B cell (primary cell): ENCODE measurements around the gene C19orf12. TPM values are rescaled to one million over a fixed set of nuclear protein-coding genes. Genes with fewer than 3 reads are reported as not detected.

ENCODE experiments used
- ATAC-seq: fragments of 200-7000 bp; cut with Tn5 transposase; one replicate; pipeline ENCODE4 v1.10.0; 2021; ENCODE audit warnings: low read depth, mild to moderate bottlenecking, moderate number of reproducible peaks, moderate library complexity
- CTCF ChIA-PET: fragments of 350-600 bp; sonication (Branson Sonifier 250); formaldehyde crosslinking; loops from one replicate; lab custom pipeline; 2021; ENCODE audit warnings: antibody characterized with exemption, inconsistent platforms; lab: Charles Lee
- POLR2A ChIA-PET: fragments of 350-600 bp; sonication (Branson Sonifier 250); formaldehyde crosslinking; loops from one replicate; lab custom pipeline; 2021; ENCODE audit warnings: antibody characterized with exemption; lab: Charles Lee
- DNase-seq: peaks from one replicate; pipeline ENCODE4 v3.0.0; 2013
- H2AFZ ChIP-seq: 2 replicates; pipeline ENCODE4 v1.6.1; 2012; ENCODE audit warnings: mild to moderate bottlenecking, low read depth, low read length; ENCODE audit not compliant: insufficient read depth, poor library complexity, severe bottlenecking
- H3K27ac ChIP-seq, 2 donors: 1 replicate in 1 of 2; 2 replicates in 1 of 2; pipeline ENCODE4 v1.5.1; 2012 to 2013; ENCODE audit warnings: low read length in 2 of 2, mild to moderate bottlenecking in 2 of 2, moderate library complexity in 1 of 2
- H3K27me3 ChIP-seq, 4 experiments: fragments of 200-600 bp in 1 of 4; sonication (generic) in 1 of 4; replicated peaks in 1 of 4; 1 replicate in 2 of 4; 2 replicates in 2 of 4; pipeline versions ENCODE4 v1.6.1 to v1.7.0; 2013 to 2016; ENCODE audit warnings: low read length in 3 of 4, mild to moderate bottlenecking in 2 of 4, mixed read lengths in 1 of 4, moderate library complexity in 1 of 4; ENCODE audit not compliant: insufficient read depth in 4 of 4, control insufficient read depth in 3 of 4; ENCODE audit errors: control extremely low read depth in 1 of 4
- H3K36me3 ChIP-seq, 2 experiments: replicated peaks in 1 of 2; 1 replicate in 1 of 2; 2 replicates in 1 of 2; pipeline versions ENCODE4 v1.6.1 to v1.7.1; 2013; ENCODE audit warnings: low read length in 1 of 2; ENCODE audit not compliant: insufficient read depth in 2 of 2, control insufficient read depth in 1 of 2; ENCODE audit errors: control extremely low read depth in 1 of 2, extremely low read depth in 1 of 2
- H3K4me1 ChIP-seq, 2 donors: fragments of 200-600 bp in 1 of 2; sonication (generic) in 1 of 2; 1 replicate in 1 of 2; 2 replicates in 1 of 2; pipeline versions ENCODE4 v1.5.1 to v1.6.1; 2013 to 2017; ENCODE audit warnings: low read length in 2 of 2; ENCODE audit not compliant: control insufficient read depth in 2 of 2, insufficient read depth in 2 of 2
- H3K4me2 ChIP-seq: replicated peaks from 2 replicates; pipeline ENCODE3; 2012; ENCODE audit warnings: mild to moderate bottlenecking, low read depth, low read length; ENCODE audit not compliant: poor library complexity, severe bottlenecking
- H3K4me3 ChIP-seq, 5 experiments: fragments of 200-600 bp in 1 of 5; sonication (generic) in 1 of 5; 1 replicate in 3 of 5; 2 replicates in 2 of 5; pipeline versions ENCODE4 v1.5.1 to v1.7.0; 2011 to 2016; ENCODE audit warnings: low read length in 4 of 5, mild to moderate bottlenecking in 4 of 5, low read depth in 2 of 5, control low read depth in 1 of 5, moderate library complexity in 1 of 5; ENCODE audit not compliant: insufficient read depth in 1 of 5; ENCODE audit errors: control extremely low read depth in 1 of 5, extremely low read depth in 1 of 5
- H3K79me2 ChIP-seq: fragments of 200-600 bp; sonication (generic); one replicate; pipeline ENCODE4 v1.6.0; 2016; ENCODE audit warnings: low read length; ENCODE audit not compliant: control insufficient read depth, insufficient read depth
- H3K9ac ChIP-seq: fragments of 200-600 bp; sonication (generic); 2 replicates; pipeline ENCODE4 v1.6.1; 2017; ENCODE audit warnings: mild to moderate bottlenecking, low read length, moderate library complexity
- H3K9me3 ChIP-seq, 3 donors: one replicate each; pipeline versions ENCODE4 v1.6.1 to v1.7.1; 2013; ENCODE audit warnings: low read length in 2 of 3; ENCODE audit not compliant: control insufficient read depth in 2 of 3, insufficient read depth in 1 of 3; ENCODE audit errors: control extremely low read depth in 1 of 3
- H4K20me1 ChIP-seq: 2 replicates; pipeline ENCODE4 v1.6.0; 2012; ENCODE audit warnings: mild to moderate bottlenecking, low read length; ENCODE audit not compliant: insufficient read depth, control insufficient read depth, poor library complexity, severe bottlenecking
- H3K27ac Mint-ChIP-seq: one replicate; pipeline ENCODE4 v1.8.0; 2021; ENCODE audit warnings: mixed read lengths
- H3K27me3 Mint-ChIP-seq: one replicate; pipeline ENCODE4 v1.8.0; 2021; ENCODE audit warnings: mixed read lengths
- H3K4me1 Mint-ChIP-seq: one replicate; pipeline ENCODE4 v1.8.0; 2021; ENCODE audit warnings: mixed read lengths
- H3K4me3 Mint-ChIP-seq: one replicate; pipeline ENCODE4 v1.8.0; 2021; ENCODE audit warnings: mixed read lengths
- H3K9me3 Mint-ChIP-seq: one replicate; pipeline ENCODE4 v1.8.0; 2022; ENCODE audit warnings: mixed read lengths; ENCODE audit not compliant: insufficient read depth
- CTCF ChIP-seq: fragments of 200-600 bp; IDR thresholded peaks from one replicate; pipeline ENCODE4 v1.8.0; 2022; ENCODE audit warnings: antibody characterized with exemption, mild to moderate bottlenecking
- EZH2 ChIP-seq: IDR thresholded peaks from 2 replicates; pipeline ENCODE4 v1.6.1; 2012; ENCODE audit warnings: borderline replicate concordance, low read depth, mild to moderate bottlenecking, moderate library complexity, low read length; ENCODE audit not compliant: insufficient read depth, poor library complexity, severe bottlenecking
- WGBS: methylation state at CpG from one replicate; pipeline ENCODE4 v1.1.5; 2013; ENCODE audit warnings: missing lambda C conversion rate; ENCODE audit not compliant: insufficient coverage; 5-methylcytosine and 5-hydroxymethylcytosine counted together
- intact Hi-C: fragments of 100-400 bp; cut with micrococcal nuclease; formaldehyde crosslinking; loops from one replicate; pipeline ENCODE4 v1.10.0; 2022
- polyA plus RNA-seq: library from polyadenylated mRNA; depleted of rRNA; stranded (reverse); fragments of >200 nt; gene quantifications from 2 replicates; pipeline ENCODE4 v1.2.3, GENCODE V29; 2012
- total RNA-seq, 2 donors: library from RNA; stranded (reverse); fragments of 120-200 nt in 1 of 2; gene quantifications; 1 replicate in 1 of 2; 2 replicates in 1 of 2; pipeline versions ENCODE4 v1.2.3 to v1.2.4, GENCODE V29; 2013 to 2022

C19orf12 gene
- total and polyA plus RNA-seq, 2 donors (not counting 1 experiment from before 2014, with no cell fraction given): 12.6 to 29.4 TPM

- Histone ChIP-seq H3K4me3 (no peak overlapping the region), H4K20me1 (no peaks in the 10 kb centered on the region), H3K79me2 (peaks cover under 1% of the 10 kb centered on the region), H3K27ac (no peak overlapping the region), H3K4me2 (no peak overlapping the region), H3K27me3 (no peaks in the 10 kb centered on the region), H2AFZ (no peak overlapping the region), H3K9me3 (no peaks in the 10 kb centered on the region), H3K4me1 (no peaks in the 10 kb centered on the region), H3K36me3 (peaks cover 0 to 35% of the 10 kb centered on the region in 2 experiments), H3K9ac (no peak overlapping the region)
- WGBS: 100% methylated on average over 6 of the region's 9 CpGs
- H3K4me3 Mint-ChIP-seq: no peak overlapping the region
- H3K27me3 Mint-ChIP-seq: no peaks in the 10 kb centered on the region
- no peak overlapping the region for H3K27ac Mint-ChIP-seq
- DNase-seq (no peak), ATAC-seq (no peak)
- H3K9me3 Mint-ChIP-seq: no peaks in the 10 kb centered on the region
- intact Hi-C loops: no loop called here
- H3K4me1 Mint-ChIP-seq: peaks cover 8% of the 10 kb centered on the region
- ChIA-PET CTCF (interaction anchor here (0.7 to 2.2 kb wide), 2 partner anchors 13 to 93 kb away, joined by 4 to 5 read pairs; no protein-coding TSS in a partner anchor), POLR2A (no interaction called here)
- TF ChIP-seq CTCF: no peak
- no peak for TF ChIP-seq EZH2
Observed at GRCh38 chr19:29702963-29703320, 12.1 kb downstream of the C19orf12 start.

GRCh38 chr19:29702161-29702962, 12.7 kb downstream of the C19orf12 start:
- no peaks in the 10 kb centered on the region for H3K9me3 Mint-ChIP-seq
- no peak overlapping the region for H3K4me3 Mint-ChIP-seq
- H3K9me3 ChIP-seq: no peaks in the 10 kb centered on the region
- no peak overlapping the region for H2AFZ ChIP-seq
- ChIA-PET POLR2A (no interaction called here), CTCF (interaction anchor here (0.7 kb wide), 1 partner anchor 14 kb away, joined by 4 read pairs; no protein-coding TSS in a partner anchor)
- DNase-seq: no peak
- no peaks in the 10 kb centered on the region for H4K20me1 ChIP-seq
- no peaks in the 10 kb centered on the region for H3K27me3 ChIP-seq
- intact Hi-C loops: no loop called here
- H3K9ac ChIP-seq: no peak overlapping the region
- H3K4me1 Mint-ChIP-seq: peaks cover 8% of the 10 kb centered on the region
- H3K27ac ChIP-seq: no peak overlapping the region
- WGBS: 91% methylated on average over 28 of the region's 30 CpGs
- H3K4me1 ChIP-seq: no peaks in the 10 kb centered on the region
- H3K4me2 ChIP-seq: no peak overlapping the region
- no peak overlapping the region for H3K4me3 ChIP-seq
- no peak for ATAC-seq
- no peak for TF ChIP-seq CTCF
- TF ChIP-seq EZH2: no peak
- H3K27me3 Mint-ChIP-seq: no peaks in the 10 kb centered on the region
- peaks cover 0 to 31% of the 10 kb centered on the region in 2 experiments for H3K36me3 ChIP-seq
- peaks cover 6% of the 10 kb centered on the region for H3K79me2 ChIP-seq
- H3K27ac Mint-ChIP-seq: no peak overlapping the region
